HEK293 (cell line): ENCODE measurements around the gene MED16.
A peak's percentile ranks its signal among the peaks of the same experiment; 100 is the strongest.

ENCODE experiments used
- CTCF ChIA-PET: fragments of 350-600 bp; formaldehyde crosslinking; extraction: SDS; loops from one replicate; lab custom pipeline; 2021; ENCODE audit warnings: antibody characterized with exemption; lab: Yijun Ruan, JAX
- POLR2A ChIA-PET: fragments of 300-600 bp; formaldehyde crosslinking; extraction: SDS; loops from one replicate; lab custom pipeline; 2020; ENCODE audit warnings: antibody characterized with exemption, inconsistent platforms; lab: Yijun Ruan, JAX
- H3K27ac ChIP-seq: fragments of 200-500 bp; sonication (Bioruptor generic); 2 replicates; pipeline ENCODE4 v1.5.1; 2014; ENCODE audit warnings: low read depth, low read length, control low read depth, inconsistent platforms; ENCODE audit errors: extremely low read depth
- H3K36me3 ChIP-seq, 2 experiments: fragments of 200-500 bp in 1 of 2; sonication (Bioruptor generic) in 1 of 2; 1 replicate in 1 of 2; 2 replicates in 1 of 2; pipeline ENCODE4 v1.5.1; 2014 to 2017; ENCODE audit warnings: inconsistent platforms in 2 of 2, low read length in 2 of 2; ENCODE audit not compliant: control insufficient read depth in 2 of 2, insufficient read depth in 1 of 2
- H3K4me1 ChIP-seq: fragments of 200-500 bp; sonication (Bioruptor generic); 2 replicates; pipeline ENCODE4 v1.5.1; 2014; ENCODE audit warnings: mild to moderate bottlenecking, low read length, inconsistent platforms; ENCODE audit not compliant: control insufficient read depth, insufficient read depth
- H3K4me3 ChIP-seq: 2 replicates; pipeline ENCODE4 v1.5.1; 2011; ENCODE audit warnings: low read depth, mild to moderate bottlenecking, control low read depth, low read length, moderate library complexity
- H3K9me3 ChIP-seq: fragments of 200-500 bp; sonication (Bioruptor generic); 2 replicates; pipeline ENCODE4 v1.5.1; 2014; ENCODE audit warnings: low read depth, low read length, inconsistent platforms; ENCODE audit not compliant: control insufficient read depth, insufficient read depth
- ATF2 ChIP-seq: fragments of 450-650 bp; formaldehyde crosslinking; IDR thresholded peaks from 2 replicates; pipeline ENCODE4 v1.5.1; 2016; ENCODE audit warnings: missing biosample characterization, missing genetic modification characterization, low read depth
- BCL11A ChIP-seq: fragments of 450-650 bp; formaldehyde crosslinking; IDR thresholded peaks from 2 replicates; pipeline ENCODE4 v1.5.1; 2016; ENCODE audit warnings: low read depth, missing biosample characterization, missing genetic modification characterization
- FEZF1 ChIP-seq: fragments of 450-650 bp; formaldehyde crosslinking; IDR thresholded peaks from 2 replicates; pipeline ENCODE4 v1.5.1; 2016; ENCODE audit warnings: missing biosample characterization, missing genetic modification characterization
- GLI2 ChIP-seq: fragments of 450-650 bp; formaldehyde crosslinking; IDR thresholded peaks from 2 replicates; pipeline ENCODE4; 2017; ENCODE audit warnings: missing biosample characterization, missing genetic modification characterization, low read depth, borderline replicate concordance
- HIC1 ChIP-seq: fragments of 450-650 bp; formaldehyde crosslinking; IDR thresholded peaks from 2 replicates; pipeline ENCODE4 v1.5.1; 2016; ENCODE audit warnings: missing biosample characterization, missing genetic modification characterization
- HOXA7 ChIP-seq: sonication (generic); formaldehyde crosslinking; IDR thresholded peaks from 2 replicates; pipeline ENCODE4 v1.8.1; 2022; ENCODE audit warnings: missing genetic modification reagents, borderline replicate concordance
- HOXC10 ChIP-seq: sonication (generic); formaldehyde crosslinking; IDR thresholded peaks from 2 replicates; pipeline ENCODE4 v1.8.1; 2023; ENCODE audit warnings: mild to moderate bottlenecking, missing genetic modification reagents
- KLF8 ChIP-seq: fragments of 450-650 bp; formaldehyde crosslinking; IDR thresholded peaks from 2 replicates; pipeline ENCODE4 v1.5.1; 2016; ENCODE audit warnings: missing biosample characterization, missing genetic modification characterization
- REPIN1 ChIP-seq: fragments of 450-650 bp; formaldehyde crosslinking; IDR thresholded peaks from 2 replicates; pipeline ENCODE4 v1.5.1; 2017; ENCODE audit warnings: missing biosample characterization, missing genetic modification characterization, low read depth
- SETDB1 ChIP-seq: IDR thresholded peaks from one replicate; pipeline ENCODE4 v1.6.1; 2017; ENCODE audit warnings: mild to moderate bottlenecking, low read length, moderate library complexity, mixed read lengths; ENCODE audit not compliant: insufficient read length
- ZBTB49 ChIP-seq: fragments of 450-650 bp; formaldehyde crosslinking; IDR thresholded peaks from 2 replicates; pipeline ENCODE4 v1.5.1; 2016; ENCODE audit warnings: missing biosample characterization, missing genetic modification characterization, low read depth
- ZNF10 ChIP-seq: fragments of 450-650 bp; formaldehyde crosslinking; IDR thresholded peaks from 2 replicates; pipeline ENCODE4 v1.5.1; 2017; ENCODE audit warnings: missing biosample characterization, missing genetic modification characterization
- ZNF169 ChIP-seq: fragments of 450-650 bp; formaldehyde crosslinking; IDR thresholded peaks from 2 replicates; pipeline ENCODE4 v1.5.1; 2016; ENCODE audit warnings: missing biosample characterization, missing genetic modification characterization
- ZNF391 ChIP-seq: fragments of 450-650 bp; formaldehyde crosslinking; IDR thresholded peaks from 2 replicates; pipeline ENCODE4 v1.5.1; 2016; ENCODE audit warnings: low read depth, missing biosample characterization, missing genetic modification characterization, borderline replicate concordance
- ZNF449 ChIP-seq: fragments of 450-650 bp; formaldehyde crosslinking; IDR thresholded peaks from 2 replicates; pipeline ENCODE4 v1.5.1; 2017; ENCODE audit warnings: missing biosample characterization, mild to moderate bottlenecking, missing genetic modification characterization, moderate library complexity
- ZNF529 ChIP-seq: fragments of 450-650 bp; formaldehyde crosslinking; IDR thresholded peaks from 2 replicates; pipeline ENCODE4 v1.5.1; 2017; ENCODE audit warnings: missing genetic modification characterization, missing biosample characterization; ENCODE audit not compliant: insufficient replicate concordance
- ZNF530 ChIP-seq: fragments of 450-650 bp; formaldehyde crosslinking; IDR thresholded peaks from 2 replicates; pipeline ENCODE4 v1.5.1; 2016; ENCODE audit warnings: low read depth, missing biosample characterization, missing genetic modification characterization
- ZNF654 ChIP-seq: fragments of 450-650 bp; formaldehyde crosslinking; IDR thresholded peaks from 2 replicates; pipeline ENCODE4 v1.5.1; 2016; ENCODE audit warnings: low read depth, missing biosample characterization, missing genetic modification characterization
- ZNF701 ChIP-seq: fragments of 450-650 bp; formaldehyde crosslinking; IDR thresholded peaks from 2 replicates; pipeline ENCODE4 v1.5.1; 2016; ENCODE audit warnings: missing biosample characterization, missing genetic modification characterization
- ZNF837 ChIP-seq: fragments of 450-650 bp; formaldehyde crosslinking; IDR thresholded peaks from 2 replicates; pipeline ENCODE4 v1.5.1; 2016; ENCODE audit warnings: missing biosample characterization, missing genetic modification characterization

Gene MED16

GRCh38 chr19:823565-824121 is 69.3 kb downstream of the MED16 start:
- TF ChIP-seq ZNF654 (tag by site-specific recombination) (no peak), GLI2 (no peak), SETDB1 (no peak), HIC1 (tag by site-specific recombination) (no peak), ATF2 (no peak), ZNF391 (tag by site-specific recombination) (no peak)
- CTCF ChIA-PET: interaction anchor here (0.6 kb wide), 1 partner anchor 195 kb away, joined by 3 read pairs; no protein-coding TSS in a partner anchor
- no peak overlapping the region for H3K4me3 ChIP-seq

GRCh38 chr19:821825-822503 is 71.0 kb downstream of the MED16 start, which contains the start of gene PLPPR3:
PLPPR3 (minus strand) TSS chr19:821955; CDS start chr19:821559, 396 bp downstream.
- POLR2A ChIA-PET: no interaction called here
- CTCF ChIA-PET: no interaction called here
- TF ChIP-seq KLF8 (tag by site-specific recombination) (no peak), ZNF10 (tag by site-specific recombination) (no peak), BCL11A (tag by site-specific recombination) (no peak), ZNF530 (tag by site-specific recombination) (no peak), HOXA7 (CRISPR knock-in tag) (no peak), HOXC10 (CRISPR knock-in tag) (no peak), ZNF837 (no peak), FEZF1 (tag by site-specific recombination) (no peak), ZNF169 (no peak), ZNF529 (tag by site-specific recombination) (no peak)
- Histone ChIP-seq H3K4me3 (peak within 1 kb of the TSS; percentile 36), H3K4me1 (no peaks in the 10 kb centered on the region), H3K27ac (no peak within 1 kb of the TSS), H3K9me3 (no peaks in the 10 kb centered on the region), H3K36me3 (no peaks in the 10 kb centered on the region)

More at GRCh38 chr19:823565-824121, 69.3 kb downstream of the MED16 start:
- no peaks in the 10 kb centered on the region for H3K9me3 ChIP-seq
- H3K4me1 ChIP-seq: no peaks in the 10 kb centered on the region
- H3K27ac ChIP-seq: no peak overlapping the region
- no peaks in the 10 kb centered on the region for H3K36me3 ChIP-seq
- POLR2A ChIA-PET: no interaction called here

- peak overlapping the region; percentile 36 for H3K4me3 ChIP-seq
- TF ChIP-seq ZBTB49 (tag by site-specific recombination) (no peak), REPIN1 (tag by site-specific recombination) (no peak), ZNF701 (tag by site-specific recombination) (no peak), ZNF449 (tag by site-specific recombination) (no peak)
Measured at GRCh38 chr19:821231-821824, 71.7 kb downstream of the MED16 start.

More at GRCh38 chr19:821231-821824, 71.7 kb downstream of the MED16 start:
- Histone ChIP-seq H3K4me1 (no peaks in the 10 kb centered on the region), H3K27ac (no peak overlapping the region), H3K36me3 (peaks cover 0 to 2% of the 10 kb centered on the region in 2 experiments; a peak in 1 of 3 replicates), H3K9me3 (no peaks in the 10 kb centered on the region)
- ChIA-PET CTCF (no interaction called here), POLR2A (no interaction called here)
